Medulla oblongata (tissue), 1 donor: ENCODE data around the gene POU2F1.

Experiments used
- DNase-seq: peaks from one replicate; pipeline ENCODE4 v3.0.0-alpha.2; 2015; ENCODE audit errors: extremely low spot score

Gene POU2F1

DNA sequence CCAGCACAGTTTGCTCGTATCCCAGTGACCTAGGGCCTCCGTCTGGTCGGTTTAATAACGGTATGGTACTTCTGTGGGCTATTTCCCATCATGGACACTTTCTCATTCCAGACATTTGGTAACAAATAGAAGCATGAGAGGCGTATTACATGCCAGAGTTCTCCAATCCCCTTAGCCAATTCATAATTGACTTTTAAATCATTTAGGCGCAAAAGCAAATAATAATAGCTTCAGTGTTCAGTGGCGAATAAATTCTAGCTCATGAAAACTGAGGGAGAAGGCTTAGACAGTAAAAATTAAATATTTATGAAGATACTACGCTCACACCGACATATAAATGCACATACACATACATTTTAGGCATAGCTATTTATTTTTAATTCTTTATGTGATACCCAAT lies 247.1 kb downstream of the POU2F1 start:
- no peak for DNase-seq

DNA sequence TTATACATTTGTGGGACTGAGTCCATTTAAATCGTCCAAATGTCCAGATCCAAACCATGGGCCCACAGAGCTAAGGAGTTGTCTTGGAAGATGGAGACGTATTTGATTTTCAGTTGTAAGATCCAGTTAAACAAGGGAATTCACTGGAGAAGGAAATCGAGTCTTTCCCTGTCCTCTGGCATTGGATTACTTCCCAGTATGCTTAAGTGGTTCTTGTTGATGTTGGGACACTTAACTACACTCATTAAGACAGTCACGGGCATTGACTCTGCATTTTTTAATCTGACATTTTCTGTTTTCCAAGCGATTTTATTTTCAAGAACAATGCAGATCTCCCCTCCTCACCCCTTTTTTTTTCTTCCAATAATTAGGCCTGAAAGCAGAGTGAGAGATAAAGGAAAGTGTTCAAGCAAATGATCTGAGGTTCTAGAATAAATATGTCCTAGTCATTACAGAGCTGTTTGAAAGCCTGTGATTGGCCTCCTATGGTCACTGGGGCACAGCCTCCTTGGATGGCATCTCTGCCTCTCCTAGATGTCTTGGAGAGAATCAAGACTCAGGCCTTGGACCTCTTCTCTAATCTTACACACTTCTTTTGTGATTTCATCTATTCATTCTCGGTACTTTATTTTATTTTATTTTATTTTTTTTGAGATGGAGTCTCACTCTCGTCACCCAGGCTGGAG lies 248.7 kb downstream of the POU2F1 start:
- DNase-seq = no peak

GRCh38 chr1:167471568-167471967 lies 250.9 kb downstream of the POU2F1 start:
- DNase-seq = no peak

GRCh38 chr1:167472752-167473521 lies 252.3 kb downstream of the POU2F1 start:
- no peak for DNase-seq

DNA sequence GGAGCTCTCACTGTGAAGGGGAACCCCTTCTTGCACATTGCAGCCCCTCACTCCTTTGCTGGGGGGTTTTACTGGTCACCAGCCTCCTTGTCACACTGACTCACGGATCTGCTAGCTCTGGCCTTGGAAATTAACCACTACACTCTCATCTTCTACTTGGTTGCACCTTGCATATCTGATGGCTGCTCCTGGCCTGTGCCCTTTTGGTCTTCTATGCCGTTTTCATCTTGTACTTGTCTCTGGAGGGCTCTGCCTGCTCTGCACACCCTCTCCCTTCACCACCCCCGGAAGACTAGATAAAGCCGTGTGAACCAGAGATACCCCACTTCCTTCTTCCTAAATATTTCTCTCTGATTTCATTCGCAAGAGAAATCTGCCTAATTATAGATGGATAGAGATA lies 253.1 kb downstream of the POU2F1 start:
- DNase-seq = no peak

GRCh38 chr1:167474191-167474641 lies 253.5 kb downstream of the POU2F1 start:
- DNase-seq = no peak

GRCh38 chr1:167476061-167476460 lies 255.4 kb downstream of the POU2F1 start:
- no peak for DNase-seq
